ENCODE data around the gene PROSER3.

DNA sequence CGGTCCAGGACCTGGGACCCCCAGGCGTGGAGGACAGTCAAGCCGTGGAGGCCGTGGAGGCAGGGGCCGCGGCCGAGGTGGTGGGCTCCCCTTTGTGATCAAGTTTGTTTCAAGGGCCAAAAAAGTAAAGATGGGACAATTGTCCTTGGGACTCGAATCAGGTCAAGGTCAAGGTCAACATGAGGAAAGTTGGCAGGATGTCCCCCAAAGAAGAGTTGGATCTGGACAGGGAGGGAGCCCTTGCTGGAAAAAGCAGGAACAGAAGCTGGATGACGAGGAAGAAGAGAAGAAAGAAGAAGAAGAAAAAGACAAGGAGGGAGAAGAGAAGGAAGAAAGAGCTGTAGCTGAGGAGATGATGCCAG lies 37.8 kb upstream of the PROSER3 start:
- TF ChIP-seq, protein P1, sequence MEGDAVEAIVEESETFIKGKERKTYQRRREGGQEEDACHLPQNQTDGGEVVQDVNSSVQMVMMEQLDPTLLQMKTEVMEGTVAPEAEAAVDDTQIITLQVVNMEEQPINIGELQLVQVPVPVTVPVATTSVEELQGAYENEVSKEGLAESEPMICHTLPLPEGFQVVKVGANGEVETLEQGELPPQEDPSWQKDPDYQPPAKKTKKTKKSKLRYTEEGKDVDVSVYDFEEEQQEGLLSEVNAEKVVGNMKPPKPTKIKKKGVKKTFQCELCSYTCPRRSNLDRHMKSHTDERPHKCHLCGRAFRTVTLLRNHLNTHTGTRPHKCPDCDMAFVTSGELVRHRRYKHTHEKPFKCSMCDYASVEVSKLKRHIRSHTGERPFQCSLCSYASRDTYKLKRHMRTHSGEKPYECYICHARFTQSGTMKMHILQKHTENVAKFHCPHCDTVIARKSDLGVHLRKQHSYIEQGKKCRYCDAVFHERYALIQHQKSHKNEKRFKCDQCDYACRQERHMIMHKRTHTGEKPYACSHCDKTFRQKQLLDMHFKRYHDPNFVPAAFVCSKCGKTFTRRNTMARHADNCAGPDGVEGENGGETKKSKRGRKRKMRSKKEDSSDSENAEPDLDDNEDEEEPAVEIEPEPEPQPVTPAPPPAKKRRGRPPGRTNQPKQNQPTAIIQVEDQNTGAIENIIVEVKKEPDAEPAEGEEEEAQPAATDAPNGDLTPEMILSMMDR (conservative IDR thresholded peaks at IDR 0.05; ENCODE audit: low read depth in 2 of 2), result no peak
- no peak for TF ChIP-seq EZH2phosphoT487 (IDR thresholded peaks at IDR 0.05; ENCODE audit: unreplicated experiment)
- TF ChIP-seq, protein P2, sequence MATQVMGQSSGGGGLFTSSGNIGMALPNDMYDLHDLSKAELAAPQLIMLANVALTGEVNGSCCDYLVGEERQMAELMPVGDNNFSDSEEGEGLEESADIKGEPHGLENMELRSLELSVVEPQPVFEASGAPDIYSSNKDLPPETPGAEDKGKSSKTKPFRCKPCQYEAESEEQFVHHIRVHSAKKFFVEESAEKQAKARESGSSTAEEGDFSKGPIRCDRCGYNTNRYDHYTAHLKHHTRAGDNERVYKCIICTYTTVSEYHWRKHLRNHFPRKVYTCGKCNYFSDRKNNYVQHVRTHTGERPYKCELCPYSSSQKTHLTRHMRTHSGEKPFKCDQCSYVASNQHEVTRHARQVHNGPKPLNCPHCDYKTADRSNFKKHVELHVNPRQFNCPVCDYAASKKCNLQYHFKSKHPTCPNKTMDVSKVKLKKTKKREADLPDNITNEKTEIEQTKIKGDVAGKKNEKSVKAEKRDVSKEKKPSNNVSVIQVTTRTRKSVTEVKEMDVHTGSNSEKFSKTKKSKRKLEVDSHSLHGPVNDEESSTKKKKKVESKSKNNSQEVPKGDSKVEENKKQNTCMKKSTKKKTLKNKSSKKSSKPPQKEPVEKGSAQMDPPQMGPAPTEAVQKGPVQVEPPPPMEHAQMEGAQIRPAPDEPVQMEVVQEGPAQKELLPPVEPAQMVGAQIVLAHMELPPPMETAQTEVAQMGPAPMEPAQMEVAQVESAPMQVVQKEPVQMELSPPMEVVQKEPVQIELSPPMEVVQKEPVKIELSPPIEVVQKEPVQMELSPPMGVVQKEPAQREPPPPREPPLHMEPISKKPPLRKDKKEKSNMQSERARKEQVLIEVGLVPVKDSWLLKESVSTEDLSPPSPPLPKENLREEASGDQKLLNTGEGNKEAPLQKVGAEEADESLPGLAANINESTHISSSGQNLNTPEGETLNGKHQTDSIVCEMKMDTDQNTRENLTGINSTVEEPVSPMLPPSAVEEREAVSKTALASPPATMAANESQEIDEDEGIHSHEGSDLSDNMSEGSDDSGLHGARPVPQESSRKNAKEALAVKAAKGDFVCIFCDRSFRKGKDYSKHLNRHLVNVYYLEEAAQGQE (IDR thresholded peaks at IDR 0.05; ENCODE audit: unreplicated experiment), result no peak
- no peak for TF ChIP-seq EZH2 (IDR thresholded peaks at IDR 0.05; ENCODE audit: low read depth, unreplicated experiment)
- TF ChIP-seq CREB1 (CRISPR knock-in tag; IDR thresholded peaks at IDR 0.05; ENCODE audit: low read depth), result no peak

Measured in GM23338 (cell line).